H1 (cell line): Measurements from ENCODE around the gene RAMP3. TPM values are rescaled to one million over a fixed set of nuclear protein-coding genes. Genes with fewer than 3 reads are reported as not detected.

Experiments
- EGR1 ChIP-seq: IDR thresholded peaks from 2 replicates; pipeline ENCODE4 v1.6.1; 2011; ENCODE audit warnings: low read depth, low read length, borderline replicate concordance
- EP300 ChIP-seq, 2 experiments: IDR thresholded peaks; 1 replicate in 1 of 2; 2 replicates in 1 of 2; pipeline ENCODE4 v1.6.1; 2011 to 2012; ENCODE audit warnings: low read depth in 2 of 2, low read length in 2 of 2, mild to moderate bottlenecking in 2 of 2, borderline replicate concordance in 1 of 2, inconsistent platforms in 1 of 2, moderate library complexity in 1 of 2
- EZH2 ChIP-seq: fragments of 200-600 bp; sonication (generic); IDR thresholded peaks from 2 replicates; pipeline ENCODE4 v1.7.1; 2012; ENCODE audit warnings: low read depth, mild to moderate bottlenecking, moderate library complexity, low read length, inconsistent platforms; ENCODE audit not compliant: severe bottlenecking
- JUN ChIP-seq: IDR thresholded peaks from 2 replicates; pipeline ENCODE4 v1.6.1; 2011; ENCODE audit warnings: low read depth, mild to moderate bottlenecking, improper control_type of control experiment, low read length
- RBBP5 ChIP-seq: IDR thresholded peaks from 2 replicates; pipeline ENCODE4 v1.7.1; 2012; ENCODE audit warnings: low read depth, mild to moderate bottlenecking, inconsistent platforms, low read length, moderate library complexity, borderline replicate concordance
- RFX5 ChIP-seq: IDR thresholded peaks from 2 replicates; pipeline ENCODE4 v1.6.1; 2011; ENCODE audit warnings: low read depth, low read length, improper control_type of control experiment, borderline replicate concordance
- SP2 ChIP-seq: IDR thresholded peaks from 2 replicates; pipeline ENCODE4 v1.6.1; 2012; ENCODE audit warnings: mild to moderate bottlenecking, low read length, inconsistent platforms
- TAF7 ChIP-seq: optimal IDR thresholded peaks from 2 replicates; pipeline ENCODE3; 2011; ENCODE audit warnings: low read depth, mild to moderate bottlenecking, inconsistent platforms, low read length, moderate library complexity, borderline replicate concordance
- TCF12 ChIP-seq: IDR thresholded peaks from 2 replicates; pipeline ENCODE4 v1.6.1; 2011; ENCODE audit warnings: low read depth, mild to moderate bottlenecking, low read length
- polyA plus RNA-seq, 7 experiments: library from polyadenylated mRNA; depleted of rRNA in 3 of 7; stranded (reverse) in 5 of 7; unstranded in 2 of 7; fragments of >200 nt in 5 of 7; fragments of 200-250 nt in 2 of 7; gene quantifications; 1 replicate in 5 of 7; 2 replicates in 1 of 7; 4 replicates in 1 of 7; pipeline versions ENCODE4 v1.2.1 to v1.2.3, GENCODE V29; 2011 to 2013; ENCODE audit warnings: missing spikeins in 2 of 7, mixed read lengths in 2 of 7
- total RNA-seq: library from RNA; stranded (reverse); fragmentation: NEBNext Ultra II Directional; extraction: Animal tissue kit (Norgen Biotek cat#: 25700); gene quantifications from 2 replicates; pipeline ENCODE4 v1.2.1, GENCODE V29; 2021

RAMP3 gene
- total and polyA plus RNA-seq, 2 of the 8 experiments (the other 6 are each of a cell fraction or from before 2014, with no cell fraction given): 0.88 to 0.98 TPM

DNA sequence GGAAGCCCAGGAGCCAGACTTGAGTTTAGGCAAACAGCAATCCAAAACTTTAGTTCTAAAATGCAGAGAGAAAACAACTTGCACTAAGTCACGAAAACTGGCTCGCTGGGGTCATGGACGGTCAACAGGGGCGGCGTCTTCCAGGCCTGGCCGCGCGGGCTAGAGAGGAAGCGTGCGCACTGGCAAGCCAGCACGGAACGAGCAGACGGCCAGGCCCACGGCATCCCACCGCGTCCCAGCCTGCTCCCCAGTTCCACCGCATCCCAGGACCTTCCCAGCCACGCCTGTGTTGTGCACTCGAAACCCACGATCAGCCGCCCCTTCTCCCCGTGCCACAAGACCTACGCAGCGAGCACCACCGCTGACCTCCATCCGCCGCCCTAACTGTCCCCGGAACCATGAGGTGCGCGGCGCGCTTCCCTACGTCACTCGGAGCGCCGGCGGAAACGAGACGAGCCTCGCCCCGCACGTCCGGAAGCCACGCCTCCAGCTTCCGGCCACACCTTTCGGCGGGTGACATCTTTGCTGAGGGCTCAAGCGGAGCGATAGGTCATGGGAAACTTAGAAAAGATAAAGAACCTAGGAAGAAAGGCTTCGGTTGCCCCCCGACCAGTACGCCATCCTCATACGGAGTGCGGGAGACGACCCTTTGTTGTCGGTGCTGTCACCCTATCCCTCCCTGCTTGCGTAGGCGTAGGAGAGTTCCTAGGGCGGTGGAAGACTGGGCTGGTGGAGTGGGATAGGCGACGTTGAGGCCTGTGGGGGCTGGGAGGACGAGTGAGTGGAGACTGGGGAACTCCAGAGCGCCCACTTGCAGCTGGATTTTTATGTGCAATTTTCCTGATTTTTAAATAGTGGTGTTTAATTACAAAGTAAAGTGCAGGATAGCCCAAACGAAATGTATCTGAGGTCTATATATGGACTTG lies 46.0 kb upstream of the RAMP3 start, which contains the start of gene TBRG4 (continued):
- peak; percentile 54; the same call in 1 of the 2 replicates for TF ChIP-seq EGR1
- no peak for TF ChIP-seq EZH2
- no peak for TF ChIP-seq JUN
- no peak for TF ChIP-seq TCF12
- no peak for TF ChIP-seq SP2
- TF ChIP-seq EP300 (IDR thresholded peaks at IDR 0.05; ENCODE audit: borderline replicate concordance in 1 of 2, low read depth in 2 of 2, low read length in 2 of 2): no peak
- TF ChIP-seq RBBP5: peak; percentile 57
- peak; percentile 90 for TF ChIP-seq TAF7
- TF ChIP-seq RFX5: no peak
